H1 (cell line): ENCODE measurements around the gene MBLAC1. TPM values are rescaled to one million over a fixed set of nuclear protein-coding genes. Genes with fewer than 3 reads are reported as not detected.

ENCODE experiments used
- ASH2L ChIP-seq: fragments of 200-600, 300-600 bp; sonication (generic); IDR thresholded peaks from one replicate; pipeline ENCODE4 v1.7.1; 2017; ENCODE audit warnings: low read length
- ATF2 ChIP-seq: IDR thresholded peaks from 2 replicates; pipeline ENCODE4 v1.6.1; 2012; ENCODE audit warnings: low read length, inconsistent platforms
- ATF3 ChIP-seq: IDR thresholded peaks from 2 replicates; pipeline ENCODE4 v1.6.1; 2011; ENCODE audit warnings: low read depth, mild to moderate bottlenecking, low read length; ENCODE audit not compliant: insufficient read depth
- BACH1 ChIP-seq: IDR thresholded peaks from 2 replicates; pipeline ENCODE4 v1.6.1; 2012; ENCODE audit warnings: low read length, improper control_type of control experiment
- CBX5 ChIP-seq: fragments of 300-800, 300-1000 bp; sonication (generic); IDR thresholded peaks from 2 replicates; pipeline ENCODE4 v1.7.1; 2016; ENCODE audit warnings: antibody characterized with exemption, low read length, low read depth
- E2F6 ChIP-seq: IDR thresholded peaks from 2 replicates; pipeline ENCODE4 v1.6.1; 2012; ENCODE audit warnings: inconsistent platforms
- EP300 ChIP-seq, 2 experiments: IDR thresholded peaks; 1 replicate in 1 of 2; 2 replicates in 1 of 2; pipeline ENCODE4 v1.6.1; 2011 to 2012; ENCODE audit warnings: low read depth in 2 of 2, low read length in 2 of 2, mild to moderate bottlenecking in 2 of 2, borderline replicate concordance in 1 of 2, inconsistent platforms in 1 of 2, moderate library complexity in 1 of 2
- FOSL1 ChIP-seq: IDR thresholded peaks from 2 replicates; pipeline ENCODE4 v1.6.1; 2011; ENCODE audit warnings: mild to moderate bottlenecking, low read depth, low read length, moderate library complexity; ENCODE audit not compliant: insufficient read depth
- GABPA ChIP-seq: IDR thresholded peaks from 2 replicates; pipeline ENCODE4 v1.6.1; 2011; ENCODE audit warnings: mild to moderate bottlenecking, low read length, moderate library complexity, borderline replicate concordance; ENCODE audit not compliant: insufficient read depth
- HDAC2 ChIP-seq, 2 experiments: fragments of 300-600 bp in 1 of 2; sonication (generic) in 1 of 2; IDR thresholded peaks; 2 replicates each; pipeline ENCODE4 v1.6.1; 2011 to 2012; ENCODE audit warnings: low read depth in 2 of 2, low read length in 2 of 2, mild to moderate bottlenecking in 2 of 2, moderate library complexity in 2 of 2, borderline replicate concordance in 1 of 2, inconsistent platforms in 1 of 2
- JUN ChIP-seq: IDR thresholded peaks from 2 replicates; pipeline ENCODE4 v1.6.1; 2011; ENCODE audit warnings: low read depth, mild to moderate bottlenecking, improper control_type of control experiment, low read length
- KDM1A ChIP-seq: fragments of 200-600, 300-600 bp; sonication (generic); IDR thresholded peaks from 2 replicates; pipeline ENCODE4 v1.7.1; 2016; ENCODE audit warnings: mild to moderate bottlenecking, low read length, borderline replicate concordance
- KDM5A ChIP-seq: fragments of 200-600 bp; IDR thresholded peaks from 2 replicates; pipeline ENCODE4 v1.7.1; 2012; ENCODE audit warnings: mild to moderate bottlenecking, low read length, inconsistent platforms, mixed read lengths
- POLR2A ChIP-seq, 2 experiments: IDR thresholded peaks; 1 replicate in 1 of 2; 2 replicates in 1 of 2; pipeline ENCODE4 v1.6.1; 2011; ENCODE audit warnings: low read depth in 2 of 2, low read length in 2 of 2, mild to moderate bottlenecking in 2 of 2; ENCODE audit errors: control extremely low read depth in 1 of 2
- POLR2AphosphoS5 ChIP-seq: IDR thresholded peaks from 2 replicates; pipeline ENCODE4 v1.6.1; 2011; ENCODE audit warnings: low read depth, low read length
- SP1 ChIP-seq: IDR thresholded peaks from 2 replicates; pipeline ENCODE4 v1.6.1; 2011; ENCODE audit warnings: low read depth, low read length
- TAF1 ChIP-seq: IDR thresholded peaks from 2 replicates; pipeline ENCODE4 v1.6.1; 2011; ENCODE audit warnings: mild to moderate bottlenecking, low read depth, low read length
- TEAD4 ChIP-seq: IDR thresholded peaks from 2 replicates; pipeline ENCODE4 v1.6.1; 2012; ENCODE audit warnings: low read depth, low read length, inconsistent platforms, mixed read lengths
- USF2 ChIP-seq: IDR thresholded peaks from 2 replicates; pipeline ENCODE4 v1.6.1; 2011; ENCODE audit warnings: low read length, improper control_type of control experiment
- YY1 ChIP-seq: IDR thresholded peaks from 2 replicates; pipeline ENCODE4 v1.6.1; 2011; ENCODE audit warnings: low read depth, mild to moderate bottlenecking, low read length
- polyA plus RNA-seq, 7 experiments: library from polyadenylated mRNA; depleted of rRNA in 3 of 7; stranded (reverse) in 5 of 7; unstranded in 2 of 7; fragments of >200 nt in 5 of 7; fragments of 200-250 nt in 2 of 7; gene quantifications; 1 replicate in 5 of 7; 2 replicates in 1 of 7; 4 replicates in 1 of 7; pipeline versions ENCODE4 v1.2.1 to v1.2.3, GENCODE V29; 2011 to 2013; ENCODE audit warnings: missing spikeins in 2 of 7, mixed read lengths in 2 of 7
- total RNA-seq: library from RNA; stranded (reverse); fragmentation: NEBNext Ultra II Directional; extraction: Animal tissue kit (Norgen Biotek cat#: 25700); gene quantifications from 2 replicates; pipeline ENCODE4 v1.2.1, GENCODE V29; 2021

Gene MBLAC1
- total and polyA plus RNA-seq, 2 of the 8 experiments (the other 6 are each of a cell fraction or from before 2014, with no cell fraction given): 1.00 to 1.7 TPM

- 0 out of 4 replicates have a peak, but pooled peaks of 1 of the 2 experiments have one; percentile 47 for TF ChIP-seq HDAC2 (IDR thresholded peaks at IDR 0.05; ENCODE audit: borderline replicate concordance in 1 of 2, low read depth in 2 of 2, low read length in 2 of 2)
- no peak for TF ChIP-seq KDM1A
- 0 out of 2 replicates have a peak, but pooled peaks have one; percentile 26 for TF ChIP-seq USF2
- TF ChIP-seq BACH1: no peak
- peak in 1 of 2 experiments; percentile 61; a peak in 2 of 3 replicates for TF ChIP-seq POLR2A (IDR thresholded peaks at IDR 0.05; ENCODE audit: control extremely low read depth in 1 of 2, low read depth in 2 of 2, low read length in 2 of 2)
- TF ChIP-seq E2F6: no peak
- TF ChIP-seq TEAD4: peak; percentile 81
- peak; percentile 40 for TF ChIP-seq KDM5A
- TF ChIP-seq SP1: peak; percentile 24; the same call in 1 of the 2 replicates
- TF ChIP-seq POLR2AphosphoS5: peak; percentile 88
- no peak for TF ChIP-seq ATF2
- no peak for TF ChIP-seq FOSL1
- no peak; a peak in 1 of 3 replicates for TF ChIP-seq EP300 (IDR thresholded peaks at IDR 0.05; ENCODE audit: borderline replicate concordance in 1 of 2, low read depth in 2 of 2, low read length in 2 of 2)
- no peak for TF ChIP-seq ATF3
- TF ChIP-seq TAF1: peak; percentile 91
- TF ChIP-seq GABPA: peak; percentile 88
- TF ChIP-seq ASH2L: peak; percentile 58
- no peak for TF ChIP-seq YY1
- TF ChIP-seq JUN: no peak
- no peak for TF ChIP-seq CBX5
Observed at GRCh38 chr7:100100420-100101015, 26.2 kb upstream of the MBLAC1 start (continued).
